ENCODE data around the gene CHM.
"Not testable (repeated sequence)": the region's sequence is repeated elsewhere in the genome, so short reads cannot be mapped to it uniquely, and the experiment has no call there.

Gene CHM

GRCh38 chrX:85964744-85965143 lies 82.6 kb downstream of the CHM start:
- no peaks in the 10 kb centered on the region for H3K27me3 ChIP-seq (ENCODE audit: control insufficient read depth, low read length)
- no peak for TF ChIP-seq CTCF (IDR thresholded peaks at IDR 0.05; ENCODE audit: low read depth, low read length, poor library complexity, severe bottlenecking)
- no peak for TF ChIP-seq EZH2phosphoT487 (IDR thresholded peaks at IDR 0.05; ENCODE audit: borderline replicate concordance, low read length)

GRCh38 chrX:85963736-85964135 lies 83.6 kb downstream of the CHM start:
- Histone ChIP-seq H3K9me2 (replicated peaks; ENCODE audit: control insufficient read depth, low read length) (no peaks in the 10 kb centered on the region), H3K27me3 (ENCODE audit: control insufficient read depth, low read length) (no peaks in the 10 kb centered on the region), H3K79me2 (ENCODE audit: control insufficient read depth, low read length) (no peaks in the 10 kb centered on the region), H3K4me2 (ENCODE audit: low read length) (no peak overlapping the region), H3K27ac (ENCODE audit: low read depth, low read length) (no peak overlapping the region), H3K9me3 (ENCODE audit: control insufficient read depth, insufficient read depth, low read length) (no peaks in the 10 kb centered on the region), H4K20me1 (ENCODE audit: control insufficient read depth, insufficient read depth, low read depth, low read length) (no peaks in the 10 kb centered on the region), H3K36me3 (ENCODE audit: control insufficient read depth, low read length) (no peaks in the 10 kb centered on the region), H3F3A (ENCODE audit: control insufficient read depth, insufficient read depth) (no peaks in the 10 kb centered on the region), H3K4me1 (ENCODE audit: control insufficient read depth, low read length) (no peaks in the 10 kb centered on the region), H3K4me3 (ENCODE audit: low read length) (no peak overlapping the region)
- TF ChIP-seq EZH2phosphoT487 (IDR thresholded peaks at IDR 0.05; ENCODE audit: borderline replicate concordance, low read length) (no peak), CTCF (IDR thresholded peaks at IDR 0.05; ENCODE audit: low read depth, low read length, poor library complexity, severe bottlenecking) (no peak)

More at GRCh38 chrX:85964744-85965143, 82.6 kb downstream of the CHM start:
- Histone ChIP-seq H3K4me3 (ENCODE audit: low read length) (no peak overlapping the region), H4K20me1 (ENCODE audit: control insufficient read depth, insufficient read depth, low read depth, low read length) (no peaks in the 10 kb centered on the region), H3F3A (ENCODE audit: control insufficient read depth, insufficient read depth) (no peaks in the 10 kb centered on the region), H3K79me2 (ENCODE audit: control insufficient read depth, low read length) (no peaks in the 10 kb centered on the region), H3K9me2 (replicated peaks; ENCODE audit: control insufficient read depth, low read length) (no peaks in the 10 kb centered on the region), H3K4me1 (ENCODE audit: control insufficient read depth, low read length) (0 out of 2 replicates have a peak, but pooled peaks cover 6% of the 10 kb centered on the region), H3K27ac (ENCODE audit: low read depth, low read length) (no peak overlapping the region), H3K9me3 (ENCODE audit: control insufficient read depth, insufficient read depth, low read length) (no peaks in the 10 kb centered on the region), H3K4me2 (ENCODE audit: low read length) (no peak overlapping the region), H3K36me3 (ENCODE audit: control insufficient read depth, low read length) (no peaks in the 10 kb centered on the region)

GRCh38 chrX:85955510-85955909 lies 91.8 kb downstream of the CHM start:
- Histone ChIP-seq H3F3A (ENCODE audit: control insufficient read depth, insufficient read depth) (no peaks in the 10 kb centered on the region), H4K20me1 (ENCODE audit: control insufficient read depth, insufficient read depth, low read depth, low read length) (no peaks in the 10 kb centered on the region), H3K27me3 (ENCODE audit: control insufficient read depth, low read length) (no peaks in the 10 kb centered on the region), H3K4me2 (ENCODE audit: low read length) (no peak overlapping the region), H3K9me2 (replicated peaks; ENCODE audit: control insufficient read depth, low read length) (no peaks in the 10 kb centered on the region), H3K79me2 (ENCODE audit: control insufficient read depth, low read length) (no peaks in the 10 kb centered on the region), H3K9me3 (ENCODE audit: control insufficient read depth, insufficient read depth, low read length) (no peaks in the 10 kb centered on the region), H3K4me1 (ENCODE audit: control insufficient read depth, low read length) (no peaks in the 10 kb centered on the region), H3K27ac (ENCODE audit: low read depth, low read length) (no peak overlapping the region), H3K36me3 (ENCODE audit: control insufficient read depth, low read length) (no peaks in the 10 kb centered on the region), H3K4me3 (ENCODE audit: low read length) (no peak overlapping the region)
- TF ChIP-seq CTCF (IDR thresholded peaks at IDR 0.05; ENCODE audit: low read depth, low read length, poor library complexity, severe bottlenecking) (no peak), EZH2phosphoT487 (IDR thresholded peaks at IDR 0.05; ENCODE audit: borderline replicate concordance, low read length) (no peak)

GRCh38 chrX:85944751-85945150 lies 102.6 kb downstream of the CHM start:
- H3K9me2 ChIP-seq (replicated peaks; ENCODE audit: control insufficient read depth, low read length); H3K4me2 ChIP-seq (ENCODE audit: low read length); H3K27me3 ChIP-seq (ENCODE audit: control insufficient read depth, low read length); H3F3A ChIP-seq (ENCODE audit: control insufficient read depth, insufficient read depth); H3K4me3 ChIP-seq (ENCODE audit: low read length); H3K9me3 ChIP-seq (ENCODE audit: control insufficient read depth, insufficient read depth, low read length); H3K36me3 ChIP-seq (ENCODE audit: control insufficient read depth, low read length); H3K4me1 ChIP-seq (ENCODE audit: control insufficient read depth, low read length); H3K27ac ChIP-seq (ENCODE audit: low read depth, low read length); H3K79me2 ChIP-seq (ENCODE audit: control insufficient read depth, low read length); H4K20me1 ChIP-seq (ENCODE audit: control insufficient read depth, insufficient read depth, low read depth, low read length): not testable (repeated sequence)
